ENCODE results near the gene KCNJ9.

KCNJ9 gene

DNA sequence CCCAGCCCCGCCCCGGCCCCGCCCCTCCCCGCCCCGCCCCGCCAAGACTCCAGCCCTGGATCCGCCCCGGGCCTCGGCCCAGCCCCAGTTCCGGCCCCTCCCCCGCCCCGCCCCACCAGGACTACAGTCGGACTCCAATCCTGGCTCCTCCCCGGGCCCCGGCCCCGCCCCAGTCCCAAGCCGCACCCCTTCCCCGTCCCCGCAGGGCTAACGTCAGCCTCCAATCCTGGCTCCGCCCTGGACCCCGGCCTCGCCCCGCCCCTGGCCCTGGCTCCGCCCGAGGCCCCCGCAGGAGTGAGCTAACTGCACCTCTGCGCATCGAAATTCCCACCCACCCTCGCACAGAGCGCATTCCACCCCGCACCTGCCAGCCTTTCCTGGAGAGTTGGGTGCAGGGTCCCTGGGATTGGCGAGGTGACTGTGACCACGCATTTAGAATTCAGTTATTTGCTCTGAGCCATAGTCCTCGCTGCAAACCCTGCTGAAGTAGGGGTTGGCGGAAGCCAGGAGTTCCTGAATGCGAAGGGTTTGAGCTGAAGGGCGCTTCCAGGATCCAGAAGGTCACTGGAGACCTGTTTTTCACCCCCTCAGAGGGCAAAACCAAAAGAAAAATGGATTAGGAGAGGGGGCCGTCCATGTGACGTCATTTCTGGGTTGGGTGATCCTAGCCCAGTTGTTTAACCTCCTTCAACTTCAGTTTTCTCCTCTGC lies 17.7 kb downstream of the KCNJ9 start:
- DNase-seq, result peak; percentile 100
- Histone ChIP-seq H3K4me3 (ENCODE audit: low read depth, low read length) (peak overlapping the region; percentile 63), H3K9me3 (ENCODE audit: severe bottlenecking) (no peaks in the 10 kb centered on the region), H3K27ac (peak overlapping the region; percentile 12; the same call in 1 of the 2 replicates), H3K27me3 (ENCODE audit: insufficient read depth, low read depth, severe bottlenecking) (no peaks in the 10 kb centered on the region), H3K36me3 (no peaks in the 10 kb centered on the region; the same call in none of the 2 replicates)
- TF ChIP-seq, protein P1, sequence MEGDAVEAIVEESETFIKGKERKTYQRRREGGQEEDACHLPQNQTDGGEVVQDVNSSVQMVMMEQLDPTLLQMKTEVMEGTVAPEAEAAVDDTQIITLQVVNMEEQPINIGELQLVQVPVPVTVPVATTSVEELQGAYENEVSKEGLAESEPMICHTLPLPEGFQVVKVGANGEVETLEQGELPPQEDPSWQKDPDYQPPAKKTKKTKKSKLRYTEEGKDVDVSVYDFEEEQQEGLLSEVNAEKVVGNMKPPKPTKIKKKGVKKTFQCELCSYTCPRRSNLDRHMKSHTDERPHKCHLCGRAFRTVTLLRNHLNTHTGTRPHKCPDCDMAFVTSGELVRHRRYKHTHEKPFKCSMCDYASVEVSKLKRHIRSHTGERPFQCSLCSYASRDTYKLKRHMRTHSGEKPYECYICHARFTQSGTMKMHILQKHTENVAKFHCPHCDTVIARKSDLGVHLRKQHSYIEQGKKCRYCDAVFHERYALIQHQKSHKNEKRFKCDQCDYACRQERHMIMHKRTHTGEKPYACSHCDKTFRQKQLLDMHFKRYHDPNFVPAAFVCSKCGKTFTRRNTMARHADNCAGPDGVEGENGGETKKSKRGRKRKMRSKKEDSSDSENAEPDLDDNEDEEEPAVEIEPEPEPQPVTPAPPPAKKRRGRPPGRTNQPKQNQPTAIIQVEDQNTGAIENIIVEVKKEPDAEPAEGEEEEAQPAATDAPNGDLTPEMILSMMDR (IDR thresholded peaks at IDR 0.05; ENCODE audit: low read depth, low read length), result no peak

GRCh38 chr1:160099716-160100375 lies 18.5 kb downstream of the KCNJ9 start:
- Histone ChIP-seq H3K27ac (no peak overlapping the region), H3K27me3 (ENCODE audit: insufficient read depth, low read depth, severe bottlenecking) (no peaks in the 10 kb centered on the region), H3K36me3 (no peaks in the 10 kb centered on the region; the same call in 1 of the 2 replicates), H3K4me3 (ENCODE audit: low read depth, low read length) (no peak overlapping the region), H3K9me3 (ENCODE audit: severe bottlenecking) (no peaks in the 10 kb centered on the region)
- TF ChIP-seq, protein P1 (IDR thresholded peaks at IDR 0.05; ENCODE audit: low read depth, low read length), result no peak
- DNase-seq, result no peak

DNA sequence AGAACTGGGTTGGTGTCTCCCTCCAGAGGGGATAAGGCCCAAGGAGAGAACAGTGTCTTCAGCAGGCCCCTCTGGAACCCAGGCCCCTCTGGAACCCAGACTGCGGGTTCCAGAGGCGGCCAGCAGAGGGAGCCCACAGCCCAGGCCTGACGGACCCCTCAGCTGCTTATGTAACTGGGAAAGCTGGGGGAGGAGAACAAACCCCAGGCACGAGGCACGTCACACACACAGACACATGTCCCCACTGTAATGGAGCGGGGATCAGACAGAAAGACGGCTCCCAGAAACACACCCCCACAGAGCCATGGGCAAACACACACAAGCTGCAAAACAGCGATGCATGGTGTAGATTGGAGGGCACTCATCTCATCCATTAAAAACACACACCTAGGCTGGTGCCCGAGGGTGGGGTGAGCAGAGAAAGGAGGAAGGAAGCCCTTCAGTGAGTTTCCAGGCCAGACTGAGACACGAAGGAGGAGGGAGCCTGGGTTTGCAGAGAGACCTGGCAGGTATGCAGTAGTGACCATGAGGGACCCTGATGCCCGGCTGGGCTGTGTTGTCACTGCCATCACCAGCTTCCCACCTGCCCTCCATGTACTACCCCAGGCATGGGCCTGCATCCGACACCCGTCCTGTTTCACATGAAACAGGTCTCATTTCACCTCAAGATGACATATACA lies 19.8 kb downstream of the KCNJ9 start:
- DNase-seq, result peak; percentile 93
- TF ChIP-seq, protein P1 (IDR thresholded peaks at IDR 0.05; ENCODE audit: low read depth, low read length), result peak; percentile 99
- peak overlapping the region; percentile 22; the same call in 1 of the 2 replicates for H3K27ac ChIP-seq
- H3K4me3 ChIP-seq (ENCODE audit: low read depth, low read length), result no peak overlapping the region
- H3K9me3 ChIP-seq (ENCODE audit: severe bottlenecking), result no peaks in the 10 kb centered on the region
- no peaks in the 10 kb centered on the region for H3K36me3 ChIP-seq
- H3K27me3 ChIP-seq (ENCODE audit: insufficient read depth, low read depth, severe bottlenecking), result no peaks in the 10 kb centered on the region

DNA sequence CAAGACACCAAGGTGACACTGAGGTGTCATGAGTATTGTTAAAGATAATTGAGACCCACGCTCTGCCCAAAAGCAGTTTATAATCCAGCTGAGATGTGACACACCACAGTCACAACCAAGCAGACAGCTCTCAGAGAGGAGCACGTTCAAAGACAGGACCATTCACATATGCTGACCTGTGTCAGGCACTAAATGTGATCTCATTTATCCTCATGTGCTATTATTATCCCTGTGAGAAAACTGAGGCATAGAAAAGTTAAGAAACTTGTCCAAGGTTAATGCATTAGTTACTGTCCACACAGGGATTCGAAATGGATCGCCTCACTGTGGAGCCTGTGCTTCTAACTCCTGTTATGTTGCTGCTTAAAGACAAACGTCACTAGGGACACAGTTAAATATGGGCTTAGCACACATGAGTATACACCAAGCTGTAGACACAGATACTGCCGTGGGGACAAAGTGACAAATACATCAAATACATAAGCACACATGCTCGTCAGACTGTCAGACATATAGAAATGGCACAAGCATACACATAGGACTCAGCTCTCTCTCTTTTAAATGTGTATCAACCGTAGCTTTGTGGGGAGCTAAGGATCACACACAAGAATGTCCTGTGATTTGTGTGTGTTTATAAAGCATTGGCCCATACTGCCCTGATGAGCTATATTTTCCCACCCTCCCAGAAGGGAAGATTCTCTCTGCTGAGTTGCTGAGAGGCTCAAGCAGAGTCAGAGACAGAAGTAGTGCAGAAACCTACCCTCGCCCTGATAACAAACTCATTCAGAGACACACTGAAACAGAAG lies 20.6 kb downstream of the KCNJ9 start:
- H3K9me3 ChIP-seq (ENCODE audit: severe bottlenecking), result no peaks in the 10 kb centered on the region
- no peak for DNase-seq
- H3K27ac ChIP-seq, result no peak overlapping the region
- TF ChIP-seq, protein P1 (IDR thresholded peaks at IDR 0.05; ENCODE audit: low read depth, low read length), result no peak
- no peaks in the 10 kb centered on the region for H3K27me3 ChIP-seq (ENCODE audit: insufficient read depth, low read depth, severe bottlenecking)
- H3K4me3 ChIP-seq (ENCODE audit: low read depth, low read length), result no peak overlapping the region
- H3K36me3 ChIP-seq, result no peaks in the 10 kb centered on the region

GRCh38 chr1:160103658-160104408 lies 22.5 kb downstream of the KCNJ9 start:
- no peaks in the 10 kb centered on the region for H3K36me3 ChIP-seq
- no peak overlapping the region for H3K4me3 ChIP-seq (ENCODE audit: low read depth, low read length)
- no peak for DNase-seq
- TF ChIP-seq, protein P1 (IDR thresholded peaks at IDR 0.05; ENCODE audit: low read depth, low read length), result no peak
- H3K27me3 ChIP-seq (ENCODE audit: insufficient read depth, low read depth, severe bottlenecking), result no peaks in the 10 kb centered on the region
- no peaks in the 10 kb centered on the region for H3K9me3 ChIP-seq (ENCODE audit: severe bottlenecking)
- no peak overlapping the region for H3K27ac ChIP-seq

Measured in WERI-Rb-1 (cell line).